HG02571 (cell line): ENCODE measurements around the gene DNM1.
"Not testable (repeated sequence)": the region's sequence is repeated elsewhere in the genome, so short reads cannot be mapped to it uniquely, and the experiment has no call there.

Experiments
- ATAC-seq: cut with Tn5 transposase; IDR thresholded peaks from one replicate; pipeline ENCODE4 v1.9.1; 2021; ENCODE audit warnings: mild to moderate bottlenecking, moderate library complexity; ENCODE audit not compliant: unreplicated experiment

Gene DNM1

GRCh38 chr9:128175726-128176125 lies 27.5 kb upstream of the DNM1 start:
- no peak for ATAC-seq

GRCh38 chr9:128178806-128179431 lies 24.3 kb upstream of the DNM1 start:
- no peak for ATAC-seq

- ATAC-seq, result no peak
Observed at GRCh38 chr9:128180001-128180400, 23.2 kb upstream of the DNM1 start.

GRCh38 chr9:128180447-128180846 lies 22.7 kb upstream of the DNM1 start:
- ATAC-seq, result no peak

GRCh38 chr9:128181480-128181879 lies 21.7 kb upstream of the DNM1 start:
- ATAC-seq, result not testable (repeated sequence)

- ATAC-seq, result no peak
Observed at GRCh38 chr9:128182893-128183588, 20.1 kb upstream of the DNM1 start.

GRCh38 chr9:128185979-128186965 lies 16.9 kb upstream of the DNM1 start:
- ATAC-seq, result no peak

- no peak for ATAC-seq
Observed at GRCh38 chr9:128187361-128187760, 15.8 kb upstream of the DNM1 start.

- ATAC-seq, result no peak
Observed at GRCh38 chr9:128188209-128188608, 15.0 kb upstream of the DNM1 start.

- no peak for ATAC-seq
Observed at GRCh38 chr9:128190013-128190412, 13.2 kb upstream of the DNM1 start.

- peak; percentile 16 for ATAC-seq
Observed at GRCh38 chr9:128190516-128191405, 12.4 kb upstream of the DNM1 start.

- ATAC-seq, result peak; percentile 72
Observed at GRCh38 chr9:128191406-128192046, 11.7 kb upstream of the DNM1 start, which contains the start of gene CIZ1. TSS of gene CIZ1 (minus strand) at chr9:128191572. CDS start at chr9:128190857, 715 bp downstream.

- no peak for ATAC-seq
Observed at GRCh38 chr9:128192601-128193371, 10.4 kb upstream of the DNM1 start.

GRCh38 chr9:128193469-128194096 lies 9.6 kb upstream of the DNM1 start:
- ATAC-seq, result no peak

- no peak for ATAC-seq
Observed at GRCh38 chr9:128201441-128202369, 1.5 kb upstream of the DNM1 start.

GRCh38 chr9:128202648-128203023 lies 543 bp upstream of the DNM1 start:
- no peak for ATAC-seq

GRCh38 chr9:128203707-128204551 lies 750 bp downstream of the DNM1 start:
- ATAC-seq, result no peak
